ENCODE results near the gene ILKAP. TPM values are rescaled to one million over a fixed set of nuclear protein-coding genes. Genes with fewer than 3 reads are reported as not detected.

The ILKAP gene
- total RNA-seq, 1 experiment from 2014 or later, result 55.4 TPM

- BruUV-seq (replicated peaks), result TSS peak; percentile 87
- CTCF ChIA-PET, result interaction anchor here (0.6 kb wide), 1 partner anchor 25 kb away, joined by 6 read pairs; no protein-coding TSS in a partner anchor
These were observed 34.8 kb upstream of the ILKAP start for GRCh38 chr2:238238311-238238765.

GRCh38 chr2:238237431-238238135 lies 34.1 kb upstream of the ILKAP start:
- DNase-seq, result no peak
- BruUV-seq (replicated peaks), result no TSS peak
- Mint-ChIP-seq H3K36me3 (ENCODE audit: insufficient read depth, unreplicated experiment) (peaks cover 25% of the 10 kb centered on the region), H3K4me1 (ENCODE audit: low read depth, unreplicated experiment) (peaks cover 8% of the 10 kb centered on the region), H3K4me3 (ENCODE audit: low read depth, unreplicated experiment) (no peak overlapping the region), H3K27ac (ENCODE audit: unreplicated experiment) (no peak overlapping the region), H3K9me3 (ENCODE audit: low read depth, unreplicated experiment) (no peaks in the 10 kb centered on the region), H3K27me3 (ENCODE audit: unreplicated experiment) (peaks cover 37% of the 10 kb centered on the region)
- CTCF ChIA-PET, result interaction anchor here (0.5 to 0.6 kb wide), 2 partner anchors 26 to 173 kb away, joined by 3 to 6 read pairs; no protein-coding TSS in a partner anchor
- intact Hi-C loops (cut with micrococcal nuclease; ENCODE audit: unreplicated experiment), result no loop called here
- TF ChIP-seq CTCF (IDR thresholded peaks at IDR 0.05; ENCODE audit: unreplicated experiment), result no peak

More at GRCh38 chr2:238238311-238238765, 34.8 kb upstream of the ILKAP start:
- intact Hi-C loops (cut with micrococcal nuclease; ENCODE audit: unreplicated experiment), result no loop called here
- Mint-ChIP-seq H3K36me3 (ENCODE audit: insufficient read depth, unreplicated experiment) (peaks cover 25% of the 10 kb centered on the region), H3K4me1 (ENCODE audit: low read depth, unreplicated experiment) (peaks cover 8% of the 10 kb centered on the region), H3K4me3 (ENCODE audit: low read depth, unreplicated experiment) (peak overlapping the region; percentile 83), H3K27me3 (ENCODE audit: unreplicated experiment) (peaks cover 34% of the 10 kb centered on the region), H3K27ac (ENCODE audit: unreplicated experiment) (no peak overlapping the region), H3K9me3 (ENCODE audit: low read depth, unreplicated experiment) (no peaks in the 10 kb centered on the region)
- DNase-seq, result no peak
- TF ChIP-seq CTCF (IDR thresholded peaks at IDR 0.05; ENCODE audit: unreplicated experiment), result no peak

GRCh38 chr2:238236571-238236970 lies 33.1 kb upstream of the ILKAP start:
- CTCF ChIA-PET, result no interaction called here
- no peak for TF ChIP-seq CTCF (IDR thresholded peaks at IDR 0.05; ENCODE audit: unreplicated experiment)
- Mint-ChIP-seq H3K27me3 (ENCODE audit: unreplicated experiment) (peaks cover 36% of the 10 kb centered on the region), H3K4me3 (ENCODE audit: low read depth, unreplicated experiment) (no peak overlapping the region), H3K9me3 (ENCODE audit: low read depth, unreplicated experiment) (no peaks in the 10 kb centered on the region), H3K36me3 (ENCODE audit: insufficient read depth, unreplicated experiment) (peaks cover 21% of the 10 kb centered on the region), H3K4me1 (ENCODE audit: low read depth, unreplicated experiment) (peaks cover 8% of the 10 kb centered on the region), H3K27ac (ENCODE audit: unreplicated experiment) (no peak overlapping the region)
- no TSS peak for BruUV-seq (replicated peaks)
- intact Hi-C loops (cut with micrococcal nuclease; ENCODE audit: unreplicated experiment), result no loop called here
- no peak for DNase-seq

- peaks cover 31% of the 10 kb centered on the region for H3K27me3 Mint-ChIP-seq (ENCODE audit: unreplicated experiment)
- no peak for TF ChIP-seq CTCF (IDR thresholded peaks at IDR 0.05; ENCODE audit: unreplicated experiment)
- intact Hi-C loops (cut with micrococcal nuclease; ENCODE audit: unreplicated experiment), result no loop called here
- H3K36me3 Mint-ChIP-seq (ENCODE audit: insufficient read depth, unreplicated experiment), result peaks cover 26% of the 10 kb centered on the region
- no TSS peak for BruUV-seq (replicated peaks)
- no peak overlapping the region for H3K27ac Mint-ChIP-seq (ENCODE audit: unreplicated experiment)
- H3K4me3 Mint-ChIP-seq (ENCODE audit: low read depth, unreplicated experiment), result no peak overlapping the region
- H3K4me1 Mint-ChIP-seq (ENCODE audit: low read depth, unreplicated experiment), result peaks cover 9% of the 10 kb centered on the region
- CTCF ChIA-PET, result no interaction called here
- no peak for DNase-seq
- H3K9me3 Mint-ChIP-seq (ENCODE audit: low read depth, unreplicated experiment), result no peaks in the 10 kb centered on the region
These were observed 32.4 kb upstream of the ILKAP start for GRCh38 chr2:238235856-238236255.
